Peyer's patch (tissue), 4 donors: ENCODE data around the gene NEDD4L.

Experiments
- CTCF ChIP-seq, 6 experiments: fragments of 450-650 bp in 4 of 6; fragments of 200-600 bp in 2 of 6; sonication (generic) in 1 of 6; IDR thresholded peaks; one replicate each; pipeline ENCODE4 v1.5.1; 2017 to 2019; ENCODE audit warnings: antibody characterized with exemption in 6 of 6, mild to moderate bottlenecking in 3 of 6, moderate library complexity in 1 of 6
- POLR2A ChIP-seq, 2 donors: fragments of 450-650 bp; IDR thresholded peaks; one replicate each; pipeline ENCODE4 v1.5.1; 2017; ENCODE audit warnings: antibody characterized with exemption in 2 of 2, mild to moderate bottlenecking in 2 of 2, moderate library complexity in 2 of 2

DNA sequence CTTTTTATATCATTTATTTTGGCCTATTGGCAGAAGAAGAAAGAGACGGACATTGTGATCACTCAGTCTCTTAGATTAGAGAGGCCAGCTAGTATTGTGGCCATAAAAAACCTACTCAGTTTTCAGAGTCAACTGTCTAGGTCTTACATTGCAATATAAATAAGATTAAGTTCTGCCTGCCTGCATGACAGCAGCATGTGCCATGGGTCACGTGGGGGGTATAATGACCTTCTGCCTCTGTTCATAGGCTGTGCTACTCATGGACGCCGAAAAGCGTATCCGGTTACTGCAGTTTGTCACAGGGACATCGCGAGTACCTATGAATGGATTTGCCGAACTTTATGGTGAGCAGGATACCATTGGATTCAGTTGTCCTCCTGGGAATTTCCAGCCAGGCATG is 346.4 kb downstream of the NEDD4L start:
- no peak for TF ChIP-seq POLR2A (IDR thresholded peaks at IDR 0.05)
- TF ChIP-seq CTCF (IDR thresholded peaks at IDR 0.05): no peak
